Tibial nerve (tissue), 4 donors: ENCODE data around the gene HS1BP3. TPM values are rescaled to one million over a fixed set of nuclear protein-coding genes. Genes with fewer than 3 reads are reported as not detected.

Experiments used
- DNase-seq, 2 donors: peaks; one replicate each; pipeline ENCODE4 v3.0.0-alpha.2; 2019; ENCODE audit warnings: low spot score in 2 of 2
- H3K27ac ChIP-seq, 4 donors: fragments of 200-600 bp; sonication (generic) in 3 of 4; one replicate each; pipeline ENCODE4 v1.5.1; 2017 to 2019; ENCODE audit warnings: mild to moderate bottlenecking in 1 of 4
- H3K27me3 ChIP-seq, 2 donors: fragments of 200-600 bp; sonication (generic) in 1 of 2; one replicate each; pipeline versions ENCODE4 v1.5.1 to v1.6.0; 2017 to 2019
- H3K36me3 ChIP-seq, 3 donors: fragments of 200-600 bp; sonication (generic); one replicate each; pipeline ENCODE4 v1.5.1; 2018 to 2019
- H3K4me1 ChIP-seq, 4 donors: fragments of 200-600 bp; sonication (generic) in 3 of 4; one replicate each; pipeline ENCODE4 v1.5.1; 2017 to 2019
- H3K4me3 ChIP-seq, 4 donors: fragments of 200-600 bp; sonication (generic) in 3 of 4; one replicate each; pipeline ENCODE4 v1.5.1; 2017 to 2019; ENCODE audit warnings: mild to moderate bottlenecking in 1 of 4, moderate library complexity in 1 of 4
- H3K9me3 ChIP-seq, 4 donors: fragments of 200-600 bp; sonication (generic) in 3 of 4; one replicate each; pipeline ENCODE4 v1.5.1; 2017 to 2019
- EP300 ChIP-seq, 2 donors: sonication (generic); formaldehyde crosslinking; IDR thresholded peaks; one replicate each; pipeline ENCODE4 v1.6.1; 2017; ENCODE audit warnings: antibody characterized with exemption in 2 of 2, mild to moderate bottlenecking in 1 of 2
- POLR2A ChIP-seq, 2 donors: fragments of 450-650 bp; IDR thresholded peaks; one replicate each; pipeline ENCODE4 v1.6.1; 2017; ENCODE audit warnings: antibody characterized with exemption in 2 of 2, mild to moderate bottlenecking in 2 of 2, moderate library complexity in 2 of 2
- WGBS, 2 donors: methylation state at CpG; one replicate each; pipeline ENCODE4 v1.1.5; 2018; 5-methylcytosine and 5-hydroxymethylcytosine counted together
- total RNA-seq, 4 donors: library from RNA; depleted of rRNA; stranded (reverse); fragments of >200 nt; gene quantifications; one replicate each; pipeline ENCODE4 v1.1.0, GENCODE V29; 2016
- TF ChIP-seq, protein P1 (sequence below), 5 experiments: fragments of 200-600 bp in 3 of 5; fragments of 450-650 bp in 2 of 5; sonication (generic) in 3 of 5; IDR thresholded peaks; one replicate each; pipeline ENCODE4 v1.5.1; 2016 to 2019; ENCODE audit warnings: antibody characterized with exemption in 5 of 5, mild to moderate bottlenecking in 3 of 5, moderate library complexity in 2 of 5

The HS1BP3 gene
- total RNA-seq, 4 donors from 2014 or later = 24.5 to 45.9 (median 33.8) TPM

DNA sequence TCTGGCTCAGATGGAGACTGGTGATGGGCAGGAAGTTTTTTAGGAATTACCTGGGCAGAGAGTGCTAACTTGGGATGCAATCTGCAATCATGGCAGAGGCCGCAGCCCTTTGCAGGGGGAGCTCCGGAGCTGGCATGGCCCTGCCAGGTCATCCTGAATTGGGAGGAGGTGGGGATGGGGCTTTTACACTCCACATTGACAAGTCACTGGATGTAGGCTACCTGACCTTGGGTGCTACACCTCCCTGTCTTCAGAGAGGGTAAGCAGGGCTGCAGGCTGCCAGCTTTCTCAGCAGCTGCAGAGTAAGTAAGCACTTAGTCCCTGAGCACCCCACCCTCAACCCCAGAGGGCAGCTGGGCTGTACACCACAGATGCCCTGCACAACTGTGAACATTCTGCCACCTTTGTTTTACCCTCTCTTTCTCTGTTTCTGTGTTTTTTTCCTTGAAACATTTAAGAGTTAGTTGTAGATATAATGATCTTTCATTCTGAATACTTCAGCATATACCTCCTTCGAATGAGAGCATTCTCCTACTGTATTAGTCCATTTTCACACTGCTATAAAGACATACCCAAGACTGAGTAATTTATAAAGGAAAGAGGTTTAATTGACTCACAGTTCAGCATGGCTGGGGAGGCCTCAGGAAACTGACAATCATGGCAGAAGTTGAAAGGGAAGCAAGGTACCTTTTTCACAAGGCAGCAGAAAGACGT, 6.8 kb upstream of the HS1BP3 start:
- no peak overlapping the region for H3K4me3 ChIP-seq
- H3K36me3 ChIP-seq = no peaks in the 10 kb centered on the region
- 83% methylated on average over 4 of the region's 4 CpGs for WGBS, 2 donors
- H3K9me3 ChIP-seq = no peaks in the 10 kb centered on the region
- no peak for DNase-seq
- H3K27ac ChIP-seq = no peak overlapping the region
- H3K27me3 ChIP-seq = peaks cover 0 to 40% of the 10 kb centered on the region in 2 donors
- H3K4me1 ChIP-seq = peaks cover 0 to 8% (median 0%) of the 10 kb centered on the region in 4 donors
- TF ChIP-seq POLR2A (IDR thresholded peaks at IDR 0.05) (no peak), EP300 (IDR thresholded peaks at IDR 0.05) (no peak)
- TF ChIP-seq, protein P1, sequence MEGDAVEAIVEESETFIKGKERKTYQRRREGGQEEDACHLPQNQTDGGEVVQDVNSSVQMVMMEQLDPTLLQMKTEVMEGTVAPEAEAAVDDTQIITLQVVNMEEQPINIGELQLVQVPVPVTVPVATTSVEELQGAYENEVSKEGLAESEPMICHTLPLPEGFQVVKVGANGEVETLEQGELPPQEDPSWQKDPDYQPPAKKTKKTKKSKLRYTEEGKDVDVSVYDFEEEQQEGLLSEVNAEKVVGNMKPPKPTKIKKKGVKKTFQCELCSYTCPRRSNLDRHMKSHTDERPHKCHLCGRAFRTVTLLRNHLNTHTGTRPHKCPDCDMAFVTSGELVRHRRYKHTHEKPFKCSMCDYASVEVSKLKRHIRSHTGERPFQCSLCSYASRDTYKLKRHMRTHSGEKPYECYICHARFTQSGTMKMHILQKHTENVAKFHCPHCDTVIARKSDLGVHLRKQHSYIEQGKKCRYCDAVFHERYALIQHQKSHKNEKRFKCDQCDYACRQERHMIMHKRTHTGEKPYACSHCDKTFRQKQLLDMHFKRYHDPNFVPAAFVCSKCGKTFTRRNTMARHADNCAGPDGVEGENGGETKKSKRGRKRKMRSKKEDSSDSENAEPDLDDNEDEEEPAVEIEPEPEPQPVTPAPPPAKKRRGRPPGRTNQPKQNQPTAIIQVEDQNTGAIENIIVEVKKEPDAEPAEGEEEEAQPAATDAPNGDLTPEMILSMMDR (IDR thresholded peaks at IDR 0.05) = no peak

DNA sequence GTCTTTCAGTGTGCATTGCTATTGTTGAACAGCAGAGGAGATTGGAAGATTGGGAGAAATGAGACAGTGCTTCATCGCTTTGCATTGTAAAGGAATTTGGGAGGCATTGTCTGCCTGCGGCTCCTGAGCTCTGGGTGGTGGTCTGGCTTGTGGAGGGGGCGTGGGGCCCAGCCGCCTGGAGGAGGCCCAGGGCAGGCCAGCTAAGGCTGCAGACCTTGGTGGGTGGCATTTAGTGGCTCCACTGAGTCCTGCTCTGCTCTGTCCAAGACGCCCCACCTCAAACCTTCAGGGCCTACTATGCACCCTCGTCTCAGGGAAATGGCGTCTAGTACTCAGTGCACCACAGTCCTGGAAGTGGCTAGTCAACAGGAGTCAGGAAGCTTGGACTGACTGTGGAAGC, 5.7 kb upstream of the HS1BP3 start:
- H3K9me3 ChIP-seq = no peaks in the 10 kb centered on the region
- H3K27ac ChIP-seq = no peak overlapping the region
- no peak for TF ChIP-seq POLR2A (IDR thresholded peaks at IDR 0.05)
- TF ChIP-seq, protein P1 (IDR thresholded peaks at IDR 0.05) = no peak
- H3K27me3 ChIP-seq = peaks cover 0 to 29% of the 10 kb centered on the region in 2 donors
- peaks cover 0 to 8% (median 4%) of the 10 kb centered on the region in 4 donors for H3K4me1 ChIP-seq
- 72 to 78% methylated on average over 5 to 7 of the region's 7 CpGs for WGBS, 2 donors
- no peak for DNase-seq
- H3K36me3 ChIP-seq = no peaks in the 10 kb centered on the region
- H3K4me3 ChIP-seq = no peak overlapping the region

DNA sequence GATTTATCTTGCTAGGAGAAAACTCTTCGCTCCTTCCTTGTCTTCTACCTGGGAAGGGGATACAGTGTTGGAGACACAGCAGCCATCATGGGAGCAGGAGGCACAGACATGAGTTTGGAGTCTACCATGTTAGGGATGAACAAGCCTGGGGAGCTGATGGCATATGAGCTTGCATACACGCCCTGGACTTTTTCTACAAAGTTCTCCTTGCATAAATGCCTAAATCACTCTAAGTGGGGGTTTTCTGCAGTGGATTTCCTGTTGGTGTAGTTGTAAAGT, 3.6 kb upstream of the HS1BP3 start:
- peaks cover 0 to 12% of the 10 kb centered on the region in 2 donors for H3K27me3 ChIP-seq
- H3K9me3 ChIP-seq = no peaks in the 10 kb centered on the region
- no peak for DNase-seq
- H3K4me1 ChIP-seq = peaks cover 0 to 16% (median 14%) of the 10 kb centered on the region in 4 donors
- TF ChIP-seq POLR2A (IDR thresholded peaks at IDR 0.05) (no peak), EP300 (IDR thresholded peaks at IDR 0.05) (no peak)
- TF ChIP-seq, protein P1 (IDR thresholded peaks at IDR 0.05) = no peak
- WGBS, 2 donors = 79 to 83% methylated on average over 2 of the region's 2 CpGs
- no peak overlapping the region for H3K27ac ChIP-seq
- no peaks in the 10 kb centered on the region for H3K36me3 ChIP-seq
- H3K4me3 ChIP-seq = no peak overlapping the region

DNA sequence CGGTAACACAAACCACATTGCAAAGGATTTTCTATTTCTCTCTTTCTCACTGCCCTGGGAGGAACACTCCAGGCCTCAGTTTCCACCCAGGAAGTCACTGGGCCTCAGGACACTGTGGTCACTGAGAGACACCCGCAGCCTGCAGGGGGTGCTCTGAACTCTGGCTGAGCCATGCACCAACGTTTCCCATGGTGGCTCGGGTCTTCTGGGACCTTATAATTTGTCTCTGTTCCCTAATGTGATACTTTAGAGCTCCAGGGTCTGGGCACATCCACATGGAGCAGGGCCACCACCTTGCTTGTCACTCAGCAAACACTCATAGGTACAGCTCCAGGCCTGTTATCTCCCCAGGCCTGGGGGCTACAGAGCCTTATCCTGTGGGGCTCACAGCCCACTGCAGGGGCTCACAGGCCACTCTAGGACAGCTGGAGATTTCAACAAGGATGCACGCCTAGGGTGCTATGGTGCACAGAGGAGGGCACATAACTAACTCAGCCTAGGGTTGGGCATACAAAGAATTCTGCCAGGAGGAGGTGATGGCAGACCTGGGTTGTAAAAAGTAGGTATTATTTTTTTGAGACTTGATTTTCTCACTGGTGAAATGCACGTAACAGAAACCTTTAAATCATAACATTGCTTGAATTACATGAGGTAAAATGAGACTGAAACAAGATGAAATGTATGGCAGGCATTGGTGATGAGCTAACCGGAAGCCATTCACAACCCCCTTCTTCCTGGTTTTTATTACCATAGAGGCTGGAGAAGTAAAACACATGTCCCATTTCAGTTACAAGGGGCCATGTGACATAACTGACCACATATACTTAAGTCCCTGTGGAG, 3.0 kb upstream of the HS1BP3 start:
- Histone ChIP-seq H3K36me3 (no peaks in the 10 kb centered on the region), H3K27ac (no peak overlapping the region), H3K27me3 (peaks cover 0 to 6% of the 10 kb centered on the region in 2 donors), H3K4me3 (no peak overlapping the region), H3K9me3 (no peaks in the 10 kb centered on the region), H3K4me1 (peaks cover 0 to 22% (median 19%) of the 10 kb centered on the region in 4 donors)
- no peak for DNase-seq
- TF ChIP-seq, protein P1 (IDR thresholded peaks at IDR 0.05) = no peak
- TF ChIP-seq POLR2A (IDR thresholded peaks at IDR 0.05) = no peak
- TF ChIP-seq EP300 (IDR thresholded peaks at IDR 0.05) = no peak
- WGBS, 2 donors = 78 to 86% methylated on average over 7 of the region's 7 CpGs
